Measurements from ENCODE around the gene NSUN2. TPM values are rescaled to one million over a fixed set of nuclear protein-coding genes. Genes with fewer than 3 reads are reported as not detected.

Gene NSUN2
- total RNA-seq, 1 experiment from 2014 or later: 54.2 TPM

GRCh38 chr5:6633469-6634245 is 813 bp upstream of the NSUN2 start:
- Histone ChIP-seq H3K27me3 (no peaks in the 10 kb centered on the region), H3K9me3 (replicated peaks) (no peaks in the 10 kb centered on the region), H3K4me3 (peak overlapping the region; percentile 94), H3K36me3 (peaks cover 31% of the 10 kb centered on the region), H3K4me1 (no peaks in the 10 kb centered on the region), H3K27ac (peak overlapping the region; percentile 100)
- peak; percentile 34 to 38 for DNase-seq

- Histone ChIP-seq H3K4me3 (peak overlapping the region; percentile 94), H3K27ac (peak overlapping the region; percentile 100), H3K9me3 (replicated peaks) (no peaks in the 10 kb centered on the region), H3K4me1 (no peaks in the 10 kb centered on the region), H3K27me3 (no peaks in the 10 kb centered on the region), H3K36me3 (peaks cover 40% of the 10 kb centered on the region)
- peak; percentile 13 to 26 for DNase-seq
Observed at GRCh38 chr5:6632324-6632887, 438 bp downstream of the NSUN2 start.

- H3K9me3 ChIP-seq (replicated peaks): no peaks in the 10 kb centered on the region
Observed at GRCh38 chr5:6631441-6631840, 1.4 kb downstream of the NSUN2 start.

GRCh38 chr5:6626508-6626907 is 6.3 kb downstream of the NSUN2 start:
- Histone ChIP-seq H3K27ac (no peak overlapping the region), H3K9me3 (replicated peaks) (no peaks in the 10 kb centered on the region), H3K4me3 (no peak overlapping the region), H3K4me1 (no peaks in the 10 kb centered on the region), H3K36me3 (peaks cover 88% of the 10 kb centered on the region), H3K27me3 (no peaks in the 10 kb centered on the region)
- no peak for DNase-seq

More at GRCh38 chr5:6631441-6631840, 1.4 kb downstream of the NSUN2 start:
- H3K27ac ChIP-seq: no peak overlapping the region
- H3K27me3 ChIP-seq: no peaks in the 10 kb centered on the region
- H3K36me3 ChIP-seq: peaks cover 47% of the 10 kb centered on the region
- DNase-seq: no peak
- H3K4me1 ChIP-seq: no peaks in the 10 kb centered on the region
- H3K4me3 ChIP-seq: peak overlapping the region; percentile 94; the same call in 1 of the 2 replicates

- DNase-seq: no peak
- no peaks in the 10 kb centered on the region for H3K27me3 ChIP-seq
Observed at GRCh38 chr5:6623941-6624340, 8.9 kb downstream of the NSUN2 start.

GRCh38 chr5:6623228-6623627 is 9.6 kb downstream of the NSUN2 start:
- no peaks in the 10 kb centered on the region for H3K9me3 ChIP-seq (replicated peaks)
- no peak for DNase-seq
- H3K4me3 ChIP-seq: no peak overlapping the region
- no peaks in the 10 kb centered on the region for H3K27me3 ChIP-seq
- H3K4me1 ChIP-seq: no peaks in the 10 kb centered on the region
- H3K36me3 ChIP-seq: peaks cover 83% of the 10 kb centered on the region
- no peak overlapping the region for H3K27ac ChIP-seq

More at GRCh38 chr5:6623941-6624340, 8.9 kb downstream of the NSUN2 start:
- no peak overlapping the region for H3K27ac ChIP-seq
- no peak overlapping the region for H3K4me3 ChIP-seq
- no peaks in the 10 kb centered on the region for H3K9me3 ChIP-seq (replicated peaks)
- H3K36me3 ChIP-seq: peaks cover 85% of the 10 kb centered on the region
- H3K4me1 ChIP-seq: no peaks in the 10 kb centered on the region

- H3K36me3 ChIP-seq: peaks cover 71% of the 10 kb centered on the region
- no peak overlapping the region for H3K4me3 ChIP-seq
- H3K27ac ChIP-seq: peak overlapping the region; percentile 99
- no peaks in the 10 kb centered on the region for H3K27me3 ChIP-seq
- peak; percentile 48 to 65 for DNase-seq
- H3K9me3 ChIP-seq (replicated peaks): no peaks in the 10 kb centered on the region
- H3K4me1 ChIP-seq: peaks cover 36% of the 10 kb centered on the region
Observed at GRCh38 chr5:6616632-6617031, 16.2 kb downstream of the NSUN2 start.

- H3K27ac ChIP-seq: peak overlapping the region; percentile 99
- peaks cover 72% of the 10 kb centered on the region for H3K36me3 ChIP-seq
- no peaks in the 10 kb centered on the region for H3K27me3 ChIP-seq
- no peak overlapping the region for H3K4me3 ChIP-seq
- H3K9me3 ChIP-seq (replicated peaks): no peaks in the 10 kb centered on the region
- H3K4me1 ChIP-seq: peaks cover 36% of the 10 kb centered on the region
- DNase-seq: peak; percentile 94
Observed at GRCh38 chr5:6615034-6615815, 17.6 kb downstream of the NSUN2 start.

GRCh38 chr5:6611334-6612256 is 21.2 kb downstream of the NSUN2 start:
- DNase-seq: no peak
- no peak overlapping the region for H3K4me3 ChIP-seq

GRCh38 chr5:6608016-6608415 is 24.8 kb downstream of the NSUN2 start:
- H3K27ac ChIP-seq: no peak overlapping the region
- DNase-seq: no peak
- H3K4me3 ChIP-seq: no peak overlapping the region
- no peaks in the 10 kb centered on the region for H3K27me3 ChIP-seq
- no peaks in the 10 kb centered on the region for H3K9me3 ChIP-seq (replicated peaks)
- no peaks in the 10 kb centered on the region for H3K4me1 ChIP-seq
- peaks cover 38% of the 10 kb centered on the region for H3K36me3 ChIP-seq

More at GRCh38 chr5:6611334-6612256, 21.2 kb downstream of the NSUN2 start:
- Histone ChIP-seq H3K27ac (no peak overlapping the region), H3K9me3 (replicated peaks) (no peaks in the 10 kb centered on the region), H3K4me1 (peaks cover 30% of the 10 kb centered on the region), H3K27me3 (no peaks in the 10 kb centered on the region), H3K36me3 (peaks cover 47% of the 10 kb centered on the region)

- H3K9me3 ChIP-seq (replicated peaks): no peaks in the 10 kb centered on the region
- H3K4me1 ChIP-seq: no peaks in the 10 kb centered on the region
- DNase-seq: no peak
- no peak overlapping the region for H3K27ac ChIP-seq
- no peaks in the 10 kb centered on the region for H3K27me3 ChIP-seq
- peaks cover 35% of the 10 kb centered on the region for H3K36me3 ChIP-seq
- H3K4me3 ChIP-seq: no peak overlapping the region
Observed at GRCh38 chr5:6607559-6607936, 25.3 kb downstream of the NSUN2 start.

GRCh38 chr5:6606884-6607558 is 25.8 kb downstream of the NSUN2 start:
- no peaks in the 10 kb centered on the region for H3K9me3 ChIP-seq (replicated peaks)
- H3K4me1 ChIP-seq: no peaks in the 10 kb centered on the region
- H3K36me3 ChIP-seq: peaks cover 40% of the 10 kb centered on the region
- no peak overlapping the region for H3K4me3 ChIP-seq
- no peaks in the 10 kb centered on the region for H3K27me3 ChIP-seq
- DNase-seq: no peak
- no peak overlapping the region for H3K27ac ChIP-seq

GRCh38 chr5:6604946-6605345 is 27.9 kb downstream of the NSUN2 start:
- Histone ChIP-seq H3K4me3 (no peak overlapping the region), H3K27me3 (no peaks in the 10 kb centered on the region), H3K27ac (no peak overlapping the region), H3K9me3 (replicated peaks) (no peaks in the 10 kb centered on the region), H3K36me3 (peaks cover 33% of the 10 kb centered on the region; the same call in 1 of the 2 replicates), H3K4me1 (no peaks in the 10 kb centered on the region)
- DNase-seq: no peak

- no peaks in the 10 kb centered on the region for H3K4me1 ChIP-seq
- no peak overlapping the region for H3K4me3 ChIP-seq
- peaks cover 30% of the 10 kb centered on the region; the same call in 1 of the 2 replicates for H3K36me3 ChIP-seq
- H3K27ac ChIP-seq: no peak overlapping the region
- no peaks in the 10 kb centered on the region for H3K9me3 ChIP-seq (replicated peaks)
- no peak for DNase-seq
- H3K27me3 ChIP-seq: no peaks in the 10 kb centered on the region
Observed at GRCh38 chr5:6604341-6604740, 28.5 kb downstream of the NSUN2 start.

Measured in SJCRH30 (cell line).